Thymus (tissue), 11 donors: ENCODE data around the gene IL2RA. TPM values are rescaled to one million over a fixed set of nuclear protein-coding genes. Genes with fewer than 3 reads are reported as not detected.
A peak's percentile ranks its signal among the peaks of the same experiment; 100 is the strongest.

Experiments
- DNase-seq, 9 donors: peaks; one replicate each; pipeline ENCODE4 v3.0.0-alpha.2; 2013; ENCODE audit warnings: low spot score in 9 of 9, low read depth in 6 of 9, missing footprints in 1 of 9
- H3K27ac ChIP-seq, 2 donors: one replicate each; pipeline ENCODE4 v1.5.1; 2013; ENCODE audit warnings: control low read depth in 1 of 2, low read depth in 1 of 2, low read length in 1 of 2, mild to moderate bottlenecking in 1 of 2, moderate library complexity in 1 of 2
- H3K27me3 ChIP-seq, 2 donors: one replicate each; pipeline ENCODE4 v1.5.1; 2013; ENCODE audit warnings: low read length in 1 of 2; ENCODE audit not compliant: control insufficient read depth in 2 of 2, insufficient read depth in 1 of 2
- H3K36me3 ChIP-seq, 2 donors: one replicate each; pipeline ENCODE4 v1.5.1; 2013; ENCODE audit warnings: low read length in 1 of 2, mild to moderate bottlenecking in 1 of 2, moderate library complexity in 1 of 2; ENCODE audit not compliant: control insufficient read depth in 2 of 2, insufficient read depth in 2 of 2
- H3K4me1 ChIP-seq, 2 donors: one replicate each; pipeline ENCODE4 v1.5.1; 2013; ENCODE audit warnings: low read length in 2 of 2; ENCODE audit not compliant: control insufficient read depth in 2 of 2, insufficient read depth in 2 of 2
- H3K4me3 ChIP-seq, 2 donors: one replicate each; pipeline ENCODE4 v1.5.1; 2013; ENCODE audit warnings: low read length in 2 of 2, control low read depth in 1 of 2, mild to moderate bottlenecking in 1 of 2
- H3K9me3 ChIP-seq, 2 donors: one replicate each; pipeline ENCODE4 v1.5.1; 2013; ENCODE audit warnings: low read length in 1 of 2, mild to moderate bottlenecking in 1 of 2; ENCODE audit not compliant: control insufficient read depth in 2 of 2, insufficient read depth in 1 of 2
- WGBS: extraction: QIAGEN DNeasy Blood & Tissue Kit; methylation state at CpG from one replicate; pipeline ENCODE4 v1.1.7; 2013; 5-methylcytosine and 5-hydroxymethylcytosine counted together
- polyA plus RNA-seq: library from polyadenylated mRNA; stranded (reverse); fragments of 200-250 nt; gene quantifications from one replicate; pipeline ENCODE4 v1.2.3, GENCODE V29; 2013
- total RNA-seq: library from RNA; stranded (reverse); fragments of 120-200 nt; gene quantifications from one replicate; pipeline ENCODE4 v1.2.4, GENCODE V29; 2013
- donor health status: healthy.

The IL2RA gene
- total and polyA plus RNA-seq, 2 donors = 5.6 to 13.0 TPM

GRCh38 chr10:6101181-6101580 lies 39.0 kb upstream of the IL2RA start:
- no peaks in the 10 kb centered on the region for H3K4me1 ChIP-seq
- peaks cover 40 to 78% of the 10 kb centered on the region in 2 donors for H3K36me3 ChIP-seq
- DNase-seq = no peak

GRCh38 chr10:6100370-6100769 lies 38.2 kb upstream of the IL2RA start:
- Histone ChIP-seq H3K36me3 (peaks cover 40 to 76% of the 10 kb centered on the region in 2 donors), H3K9me3 (no peaks in the 10 kb centered on the region), H3K4me3 (no peak overlapping the region), H3K27ac (no peak overlapping the region), H3K4me1 (peaks cover 0 to 3% of the 10 kb centered on the region in 2 donors), H3K27me3 (no peaks in the 10 kb centered on the region)
- WGBS = 97% methylated on average over 1 of the region's 1 CpG
- DNase-seq = no peak

More at GRCh38 chr10:6101181-6101580, 39.0 kb upstream of the IL2RA start:
- Histone ChIP-seq H3K9me3 (no peaks in the 10 kb centered on the region), H3K27ac (no peak overlapping the region), H3K27me3 (no peaks in the 10 kb centered on the region), H3K4me3 (no peak overlapping the region)
- 96% methylated on average over 8 of the region's 8 CpGs for WGBS

GRCh38 chr10:6098156-6098555 lies 36.0 kb upstream of the IL2RA start:
- WGBS = 91% methylated on average over 7 of the region's 7 CpGs
- H3K27me3 ChIP-seq = no peaks in the 10 kb centered on the region
- no peak overlapping the region for H3K4me3 ChIP-seq
- peaks cover 0 to 4% of the 10 kb centered on the region in 2 donors for H3K4me1 ChIP-seq
- H3K36me3 ChIP-seq = peaks cover 33 to 60% of the 10 kb centered on the region in 2 donors
- no peak overlapping the region for H3K27ac ChIP-seq
- H3K9me3 ChIP-seq = no peaks in the 10 kb centered on the region
- DNase-seq = no peak

- Histone ChIP-seq H3K9me3 (no peaks in the 10 kb centered on the region), H3K4me1 (peaks cover 0 to 4% of the 10 kb centered on the region in 2 donors), H3K27me3 (no peaks in the 10 kb centered on the region), H3K36me3 (peaks cover 25 to 50% of the 10 kb centered on the region in 2 donors), H3K27ac (no peak overlapping the region), H3K4me3 (no peak overlapping the region)
- no peak for DNase-seq
- WGBS = 98% methylated on average over 5 of the region's 5 CpGs
These were observed 34.9 kb upstream of the IL2RA start for GRCh38 chr10:6097063-6097462.

GRCh38 chr10:6095810-6096570 lies 33.8 kb upstream of the IL2RA start:
- H3K9me3 ChIP-seq = no peaks in the 10 kb centered on the region
- peaks cover 6 to 12% of the 10 kb centered on the region in 2 donors for H3K4me1 ChIP-seq
- DNase-seq = no peak

GRCh38 chr10:6092731-6093130 lies 30.6 kb upstream of the IL2RA start:
- Histone ChIP-seq H3K27ac (no peak overlapping the region), H3K4me1 (peaks cover 20 to 23% of the 10 kb centered on the region in 2 donors)
- WGBS = 74% methylated on average over 2 of the region's 2 CpGs

More at GRCh38 chr10:6095810-6096570, 33.8 kb upstream of the IL2RA start:
- Histone ChIP-seq H3K4me3 (no peak overlapping the region), H3K27ac (no peak overlapping the region), H3K36me3 (peaks cover 19 to 43% of the 10 kb centered on the region in 2 donors), H3K27me3 (no peaks in the 10 kb centered on the region)
- WGBS = 94% methylated on average over 12 of the region's 12 CpGs

GRCh38 chr10:6091630-6092029 lies 29.5 kb upstream of the IL2RA start:
- H3K27ac ChIP-seq = peak overlapping the region in 1 of 2 donors; percentile 42
- peak in 3 of 9 donors; percentile 52 to 78 (median 64) for DNase-seq
- H3K27me3 ChIP-seq = no peaks in the 10 kb centered on the region
- peaks cover 21 to 25% of the 10 kb centered on the region in 2 donors for H3K4me1 ChIP-seq
- H3K36me3 ChIP-seq = peaks cover 0 to 12% of the 10 kb centered on the region in 2 donors
- 44% methylated on average over 1 of the region's 1 CpG for WGBS
- H3K4me3 ChIP-seq = no peak overlapping the region
- H3K9me3 ChIP-seq = no peaks in the 10 kb centered on the region

More at GRCh38 chr10:6092731-6093130, 30.6 kb upstream of the IL2RA start:
- H3K9me3 ChIP-seq = no peaks in the 10 kb centered on the region
- DNase-seq = no peak
- H3K4me3 ChIP-seq = no peak overlapping the region
- H3K27me3 ChIP-seq = no peaks in the 10 kb centered on the region
- peaks cover 11 to 22% of the 10 kb centered on the region in 2 donors for H3K36me3 ChIP-seq

- peaks cover 19 to 32% of the 10 kb centered on the region in 2 donors for H3K4me1 ChIP-seq
- H3K9me3 ChIP-seq = no peaks in the 10 kb centered on the region
- peak in 2 of 9 donors; percentile 62 to 78 for DNase-seq
- H3K27me3 ChIP-seq = no peaks in the 10 kb centered on the region
- peaks cover 0 to 4% of the 10 kb centered on the region in 2 donors for H3K36me3 ChIP-seq
- WGBS = under 1% methylated on average over 53 of the region's 53 CpGs
- H3K4me3 ChIP-seq = peak overlapping the region; percentile 85 to 95
- peak overlapping the region; percentile 84 to 90 for H3K27ac ChIP-seq
These were observed 27.4 kb upstream of the IL2RA start for GRCh38 chr10:6089334-6090219.
